ENCODE measurements around the gene PTPRE. TPM values are rescaled to one million over a fixed set of nuclear protein-coding genes. Genes with fewer than 3 reads are reported as not detected.

Gene PTPRE
- total RNA-seq, 2 donors from 2014 or later: 45.3 to 54.8 TPM

DNA sequence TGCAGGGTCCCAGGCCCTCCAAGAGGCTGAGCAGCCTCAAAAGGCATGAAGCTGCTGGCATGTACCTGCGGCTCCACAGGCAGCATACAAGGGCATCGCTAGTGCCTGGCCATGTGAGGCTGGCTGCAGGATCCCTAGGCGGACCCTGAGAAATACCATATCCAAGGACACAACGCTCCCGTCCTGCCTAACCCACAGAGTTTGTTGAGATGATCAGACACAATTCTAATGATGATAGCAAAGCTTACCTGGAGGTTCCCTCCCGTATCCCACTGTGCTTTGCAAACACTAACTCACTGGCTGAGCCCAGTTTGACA, 31.5 kb upstream of the PTPRE start:
- Mint-ChIP-seq H3K27me3 (peaks cover 41% of the 10 kb centered on the region), H3K36me3 (ENCODE audit: low read depth) (peaks cover 4% of the 10 kb centered on the region), H3K27ac (no peak overlapping the region), H3K4me3 (no peak overlapping the region), H3K4me1 (peaks cover 14% of the 10 kb centered on the region)
- ATAC-seq (no peak), DNase-seq (no peak)
- H3K9me3 ChIP-seq (ENCODE audit: control insufficient read depth, low read length, poor library complexity, severe bottlenecking): no peaks in the 10 kb centered on the region

DNA sequence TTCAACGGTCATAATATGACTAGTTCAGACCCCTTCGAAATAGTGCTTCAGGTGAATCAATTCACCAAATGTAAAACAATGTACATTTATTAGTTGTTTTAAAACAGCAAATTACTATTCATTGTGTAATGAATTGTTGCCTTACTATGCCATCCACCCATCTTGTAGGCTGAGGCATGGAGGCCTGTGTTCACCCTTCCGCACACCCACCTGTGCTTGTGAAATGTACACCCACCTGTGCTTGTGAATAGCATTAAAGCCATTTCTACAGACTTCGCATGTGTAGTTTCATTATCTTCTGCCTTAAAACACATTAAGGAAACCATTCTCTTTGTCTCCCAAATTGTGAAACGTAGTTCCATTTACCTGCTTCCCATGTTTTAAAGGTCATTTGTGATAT, 31.0 kb upstream of the PTPRE start:
- peaks cover 17% of the 10 kb centered on the region for H3K4me1 Mint-ChIP-seq
- H3K36me3 Mint-ChIP-seq (ENCODE audit: low read depth): peaks cover 2% of the 10 kb centered on the region
- H3K27ac Mint-ChIP-seq: no peak overlapping the region
- ATAC-seq (no peak), DNase-seq (no peak)
- no peak overlapping the region for H3K4me3 Mint-ChIP-seq
- peaks cover 40% of the 10 kb centered on the region for H3K27me3 Mint-ChIP-seq
- no peaks in the 10 kb centered on the region for H3K9me3 ChIP-seq (ENCODE audit: control insufficient read depth, low read length, poor library complexity, severe bottlenecking)

DNA sequence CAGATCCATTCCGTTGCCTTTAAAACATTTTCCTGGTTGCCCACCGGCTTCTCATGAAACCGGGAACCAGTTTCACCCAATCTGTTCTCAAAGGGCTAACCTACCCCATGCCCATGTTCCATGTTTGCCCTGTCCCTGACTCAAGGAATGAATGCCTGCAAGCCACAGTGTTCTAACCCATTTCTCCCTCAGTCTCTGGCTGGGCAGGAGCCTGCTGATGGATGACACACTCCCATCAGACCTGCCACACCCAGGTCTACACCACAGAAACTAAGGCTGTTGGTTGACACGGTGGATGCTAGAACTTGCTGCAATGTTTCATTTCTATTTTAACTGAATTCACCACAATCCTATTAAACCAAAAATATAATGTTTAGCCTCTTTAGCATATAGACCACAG, 29.8 kb upstream of the PTPRE start:
- Mint-ChIP-seq H3K4me3 (no peak overlapping the region), H3K36me3 (ENCODE audit: low read depth) (no peaks in the 10 kb centered on the region), H3K27ac (no peak overlapping the region), H3K27me3 (peaks cover 30% of the 10 kb centered on the region), H3K4me1 (peaks cover 17% of the 10 kb centered on the region)
- no peaks in the 10 kb centered on the region for H3K9me3 ChIP-seq (ENCODE audit: control insufficient read depth, low read length, poor library complexity, severe bottlenecking)
- DNase-seq (no peak), ATAC-seq (no peak)

DNA sequence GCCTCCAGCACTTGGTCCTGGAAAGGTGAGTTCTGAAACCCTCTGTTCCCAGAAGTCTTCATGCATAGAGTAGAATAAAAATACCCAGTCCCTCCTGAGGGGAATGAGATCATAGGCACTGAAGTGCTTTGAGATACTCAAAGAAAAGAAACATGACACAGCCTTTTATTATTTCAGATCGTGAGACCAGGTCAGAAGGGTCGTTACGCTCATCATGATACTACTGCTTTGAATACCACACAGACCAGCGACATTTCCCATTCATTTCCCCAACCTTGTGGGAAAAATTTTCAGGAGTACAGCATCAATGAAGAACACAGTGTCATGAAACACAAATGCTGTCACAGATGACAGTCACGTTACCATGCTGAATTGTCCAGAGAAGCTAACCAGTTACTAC, 29.2 kb upstream of the PTPRE start:
- H3K4me1 Mint-ChIP-seq: peaks cover 17% of the 10 kb centered on the region
- H3K9me3 ChIP-seq (ENCODE audit: control insufficient read depth, low read length, poor library complexity, severe bottlenecking): no peaks in the 10 kb centered on the region
- no peaks in the 10 kb centered on the region for H3K36me3 Mint-ChIP-seq (ENCODE audit: low read depth)
- no peak for ATAC-seq
- peaks cover 25% of the 10 kb centered on the region for H3K27me3 Mint-ChIP-seq
- no peak overlapping the region for H3K4me3 Mint-ChIP-seq
- no peak for DNase-seq
- no peak overlapping the region for H3K27ac Mint-ChIP-seq

DNA sequence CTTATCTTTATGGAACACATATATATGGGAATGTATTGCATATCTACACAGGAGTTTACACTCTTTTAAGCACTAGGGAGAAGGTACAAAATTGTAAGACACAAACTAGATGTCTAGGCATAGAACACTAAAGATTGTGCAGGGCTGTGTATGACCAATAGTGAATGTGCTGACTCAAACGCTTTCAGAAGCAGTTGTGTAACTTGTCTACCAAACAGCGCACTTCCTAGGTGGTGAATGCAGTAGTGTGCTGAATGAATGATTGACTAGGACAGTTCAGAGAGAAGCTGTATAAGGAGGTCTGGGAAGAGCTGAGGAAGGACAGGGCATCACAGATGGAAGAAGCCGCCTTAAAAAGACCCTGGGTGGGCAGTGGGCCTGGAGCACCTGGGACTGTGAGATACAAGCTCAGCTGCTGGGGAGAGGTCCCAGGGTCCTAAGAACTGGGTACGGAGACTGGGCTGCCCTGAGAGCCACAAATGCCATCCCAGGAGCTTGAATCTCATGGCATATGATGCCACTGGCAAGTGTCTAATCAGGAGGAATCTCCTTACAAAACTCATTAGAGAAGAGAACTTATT, 28.3 kb upstream of the PTPRE start:
- H3K9me3 ChIP-seq (ENCODE audit: control insufficient read depth, low read length, poor library complexity, severe bottlenecking): no peaks in the 10 kb centered on the region
- H3K27ac Mint-ChIP-seq: no peak overlapping the region
- no peak overlapping the region for H3K4me3 Mint-ChIP-seq
- H3K36me3 Mint-ChIP-seq (ENCODE audit: low read depth): no peaks in the 10 kb centered on the region
- peaks cover 17% of the 10 kb centered on the region for H3K4me1 Mint-ChIP-seq
- peaks cover 17% of the 10 kb centered on the region for H3K27me3 Mint-ChIP-seq
- no peak for DNase-seq
- ATAC-seq: no peak

DNA sequence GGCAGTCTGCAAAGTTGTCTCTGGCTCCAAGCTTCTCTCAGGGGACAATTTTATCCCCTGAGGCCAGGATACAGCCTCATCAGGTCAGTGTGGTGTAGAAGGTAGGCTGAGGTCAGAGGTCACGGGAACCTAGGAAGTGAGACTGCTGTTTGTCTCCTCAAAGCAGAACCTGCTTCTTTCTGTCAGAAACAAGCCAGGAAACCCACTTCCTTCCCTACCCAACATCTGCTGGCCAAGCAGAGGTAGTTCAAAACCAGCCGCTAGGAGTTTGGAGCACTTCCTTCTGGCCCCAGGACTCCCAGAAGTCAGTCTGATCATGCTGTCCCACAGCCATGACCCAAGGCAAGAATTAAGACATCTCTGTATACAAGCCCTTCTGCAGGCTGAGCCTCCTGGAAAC, 26.3 kb upstream of the PTPRE start:
- peak; percentile 40 for ATAC-seq
- no peak overlapping the region for H3K4me3 Mint-ChIP-seq
- peak overlapping the region; percentile 56 for H3K27ac Mint-ChIP-seq
- peaks cover under 1% of the 10 kb centered on the region for H3K27me3 Mint-ChIP-seq
- peaks cover 17% of the 10 kb centered on the region for H3K4me1 Mint-ChIP-seq
- no peak for DNase-seq
- no peaks in the 10 kb centered on the region for H3K36me3 Mint-ChIP-seq (ENCODE audit: low read depth)
- no peaks in the 10 kb centered on the region for H3K9me3 ChIP-seq (ENCODE audit: control insufficient read depth, low read length, poor library complexity, severe bottlenecking)

DNA sequence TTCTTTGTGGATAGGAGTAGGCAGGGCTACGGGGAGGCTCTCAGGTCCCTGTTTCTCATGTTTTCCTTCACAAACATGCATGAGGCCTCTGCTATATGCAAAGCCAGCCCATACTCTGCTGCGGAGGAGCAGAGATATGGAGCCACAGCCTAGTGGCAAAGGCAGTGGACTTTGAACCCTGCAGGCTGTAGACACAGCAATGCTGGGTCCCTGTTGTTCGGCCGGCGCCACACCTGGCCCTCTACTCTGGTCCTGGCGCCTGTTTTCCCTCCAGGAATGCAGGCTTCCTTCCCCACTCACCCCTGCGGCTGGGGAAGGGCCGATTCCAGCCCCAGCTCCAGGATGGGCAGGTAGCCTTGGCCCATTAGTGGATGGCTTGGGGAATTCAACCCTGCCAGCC, 25.6 kb upstream of the PTPRE start:
- Mint-ChIP-seq H3K4me1 (peaks cover 17% of the 10 kb centered on the region), H3K36me3 (ENCODE audit: low read depth) (no peaks in the 10 kb centered on the region), H3K27me3 (peaks cover 3% of the 10 kb centered on the region), H3K4me3 (no peak overlapping the region), H3K27ac (peak overlapping the region; percentile 56)
- ATAC-seq (no peak), DNase-seq (no peak)
- H3K9me3 ChIP-seq (ENCODE audit: control insufficient read depth, low read length, poor library complexity, severe bottlenecking): no peaks in the 10 kb centered on the region

DNA sequence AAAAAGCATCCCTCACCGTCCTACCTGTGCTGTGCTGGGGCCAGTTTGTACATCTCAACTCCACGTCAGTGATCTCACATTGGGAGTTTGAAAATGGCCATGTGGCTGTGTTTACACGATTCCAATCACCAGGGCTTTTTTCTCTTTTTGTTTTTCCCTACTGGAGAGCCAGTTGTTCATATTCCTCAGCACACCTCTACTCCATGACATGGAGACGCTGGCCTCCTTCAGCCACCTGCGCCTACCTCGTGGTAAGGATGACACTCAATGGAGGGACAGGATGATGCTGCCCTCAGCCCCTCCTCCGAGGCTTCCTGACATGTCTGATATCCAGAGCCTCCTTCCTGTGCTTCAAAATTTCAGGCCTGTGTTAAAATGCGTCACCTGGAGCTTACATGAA, 24.5 kb upstream of the PTPRE start:
- H3K27me3 Mint-ChIP-seq: peaks cover 8% of the 10 kb centered on the region
- no peak overlapping the region for H3K27ac Mint-ChIP-seq
- H3K36me3 Mint-ChIP-seq (ENCODE audit: low read depth): no peaks in the 10 kb centered on the region
- H3K4me1 Mint-ChIP-seq: peaks cover 17% of the 10 kb centered on the region
- no peak overlapping the region for H3K4me3 Mint-ChIP-seq
- H3K9me3 ChIP-seq (ENCODE audit: control insufficient read depth, low read length, poor library complexity, severe bottlenecking): no peaks in the 10 kb centered on the region
- ATAC-seq (no peak), DNase-seq (no peak)

DNA sequence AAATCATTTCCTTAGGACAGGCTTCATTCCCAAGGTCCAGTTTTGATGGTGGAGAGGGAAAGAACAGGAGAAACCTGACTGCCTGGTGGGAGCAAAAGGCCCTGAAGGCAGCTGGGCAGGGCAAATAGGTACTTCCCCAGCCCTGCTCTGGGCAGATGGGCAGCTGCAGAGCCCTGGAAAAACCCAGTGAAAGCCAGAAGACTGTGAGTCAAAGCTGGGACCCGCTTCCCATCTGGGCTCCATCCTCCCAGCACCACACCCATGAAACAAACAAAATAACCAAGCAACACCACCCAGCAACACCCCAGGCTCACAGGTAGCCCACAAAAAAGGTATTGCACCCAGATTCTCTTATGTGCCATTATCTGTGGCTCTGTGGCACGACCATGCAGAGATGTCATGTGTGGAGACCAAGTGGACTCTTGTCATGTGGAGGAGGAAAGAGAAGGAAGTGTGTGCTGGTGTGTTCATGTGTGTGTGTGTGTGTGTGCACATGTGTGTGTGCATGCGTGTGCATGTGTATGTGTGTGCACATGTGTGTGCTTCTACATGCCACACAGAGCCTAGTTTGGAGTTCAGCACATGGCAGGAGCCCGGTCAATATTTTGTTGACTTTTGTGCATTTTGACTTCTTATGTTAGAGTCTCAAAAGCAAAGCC, 24.0 kb upstream of the PTPRE start:
- Mint-ChIP-seq H3K27ac (no peak overlapping the region), H3K4me1 (peaks cover 17% of the 10 kb centered on the region), H3K36me3 (ENCODE audit: low read depth) (no peaks in the 10 kb centered on the region), H3K27me3 (peaks cover 13% of the 10 kb centered on the region), H3K4me3 (no peak overlapping the region)
- DNase-seq (no peak), ATAC-seq (no peak)
- H3K9me3 ChIP-seq (ENCODE audit: control insufficient read depth, low read length, poor library complexity, severe bottlenecking): no peaks in the 10 kb centered on the region

DNA sequence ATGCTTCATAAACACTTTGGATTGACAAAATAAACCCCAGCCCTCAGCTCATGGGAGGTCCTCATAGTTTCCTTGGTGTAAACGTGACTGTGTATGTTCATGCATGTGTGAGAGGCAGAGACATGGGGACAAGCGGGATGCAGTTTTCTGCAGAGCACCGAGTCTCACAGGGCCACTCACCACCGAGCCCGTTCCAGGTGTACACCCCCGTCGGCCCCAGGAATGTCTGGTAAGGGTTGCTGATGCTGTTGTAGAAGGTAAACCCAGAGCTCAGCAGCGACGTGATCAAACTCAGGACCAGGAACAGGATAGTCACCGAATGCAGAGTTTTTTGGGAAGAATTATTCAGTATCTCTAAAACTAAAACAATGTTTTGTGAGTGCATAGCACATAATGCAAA, 23.4 kb upstream of the PTPRE start:
- DNase-seq (no peak), ATAC-seq (no peak)
- H3K27ac Mint-ChIP-seq: no peak overlapping the region
- peaks cover 14% of the 10 kb centered on the region for H3K4me1 Mint-ChIP-seq
- H3K9me3 ChIP-seq (ENCODE audit: control insufficient read depth, low read length, poor library complexity, severe bottlenecking): no peaks in the 10 kb centered on the region
- H3K4me3 Mint-ChIP-seq: no peak overlapping the region
- no peaks in the 10 kb centered on the region for H3K36me3 Mint-ChIP-seq (ENCODE audit: low read depth)
- H3K27me3 Mint-ChIP-seq: peaks cover 19% of the 10 kb centered on the region

DNA sequence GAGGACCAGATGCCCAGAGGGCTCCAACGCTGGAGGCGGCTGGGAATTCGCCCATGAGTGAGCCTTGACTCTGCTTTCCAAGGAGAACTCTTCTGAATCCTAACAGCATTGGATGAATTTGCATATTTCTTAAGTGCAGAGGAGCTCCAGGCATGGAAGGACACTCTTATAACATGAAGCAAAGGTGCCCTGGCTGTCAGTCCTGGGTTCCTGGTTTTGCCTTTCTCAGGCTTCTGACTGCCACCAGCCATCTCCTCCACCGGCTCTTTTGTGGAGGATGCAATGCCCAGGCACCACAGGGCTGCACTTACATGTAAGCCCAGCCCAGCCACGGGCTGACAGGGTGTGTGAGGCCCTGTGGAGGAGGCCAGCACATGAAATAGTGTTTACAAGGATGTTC, 22.4 kb upstream of the PTPRE start:
- H3K9me3 ChIP-seq (ENCODE audit: control insufficient read depth, low read length, poor library complexity, severe bottlenecking): no peaks in the 10 kb centered on the region
- no peak for DNase-seq
- Mint-ChIP-seq H3K4me1 (peaks cover 10% of the 10 kb centered on the region), H3K27ac (no peak overlapping the region), H3K4me3 (no peak overlapping the region), H3K36me3 (ENCODE audit: low read depth) (no peaks in the 10 kb centered on the region), H3K27me3 (peaks cover 26% of the 10 kb centered on the region)
- no peak for ATAC-seq

DNA sequence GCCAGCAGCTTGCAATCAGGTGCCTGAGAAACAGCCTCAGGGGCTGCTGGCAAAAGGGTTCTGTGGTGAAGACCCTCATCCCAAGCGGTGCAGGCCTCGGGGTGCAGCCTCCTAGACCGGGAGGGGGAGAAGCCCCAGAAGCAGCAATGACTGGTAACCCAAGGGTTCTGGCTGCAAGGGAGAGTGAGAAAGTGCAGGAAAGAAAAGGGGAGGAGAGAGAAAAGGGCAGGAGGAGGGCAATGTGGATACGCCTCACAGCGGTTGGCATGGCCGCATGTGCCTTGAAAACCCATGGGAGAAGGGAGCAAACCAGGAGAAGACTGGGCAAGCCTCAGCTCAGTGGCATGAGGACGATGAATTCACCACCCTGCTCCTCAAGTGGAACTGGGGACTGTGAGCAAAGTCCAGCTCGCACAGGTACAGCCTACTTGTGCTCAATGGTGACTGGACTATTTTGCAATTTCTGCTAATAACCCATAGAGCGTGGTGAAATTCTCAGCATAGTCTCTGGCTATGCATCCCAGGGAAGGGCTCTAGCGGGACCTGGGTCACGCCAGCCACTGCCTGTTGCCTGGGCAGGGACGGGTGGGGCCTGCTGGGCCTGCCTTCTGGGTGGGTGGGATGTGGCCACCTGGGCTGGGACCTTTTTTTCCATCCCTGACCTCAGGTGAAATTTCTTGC, 20.4 kb upstream of the PTPRE start:
- ATAC-seq: no peak
- no peak overlapping the region for H3K27ac Mint-ChIP-seq
- no peak overlapping the region for H3K4me3 Mint-ChIP-seq
- DNase-seq: no peak
- no peaks in the 10 kb centered on the region for H3K9me3 ChIP-seq (ENCODE audit: control insufficient read depth, low read length, poor library complexity, severe bottlenecking)
- H3K4me1 Mint-ChIP-seq: peaks cover 3% of the 10 kb centered on the region
- H3K36me3 Mint-ChIP-seq (ENCODE audit: low read depth): no peaks in the 10 kb centered on the region
- H3K27me3 Mint-ChIP-seq: peaks cover 26% of the 10 kb centered on the region

DNA sequence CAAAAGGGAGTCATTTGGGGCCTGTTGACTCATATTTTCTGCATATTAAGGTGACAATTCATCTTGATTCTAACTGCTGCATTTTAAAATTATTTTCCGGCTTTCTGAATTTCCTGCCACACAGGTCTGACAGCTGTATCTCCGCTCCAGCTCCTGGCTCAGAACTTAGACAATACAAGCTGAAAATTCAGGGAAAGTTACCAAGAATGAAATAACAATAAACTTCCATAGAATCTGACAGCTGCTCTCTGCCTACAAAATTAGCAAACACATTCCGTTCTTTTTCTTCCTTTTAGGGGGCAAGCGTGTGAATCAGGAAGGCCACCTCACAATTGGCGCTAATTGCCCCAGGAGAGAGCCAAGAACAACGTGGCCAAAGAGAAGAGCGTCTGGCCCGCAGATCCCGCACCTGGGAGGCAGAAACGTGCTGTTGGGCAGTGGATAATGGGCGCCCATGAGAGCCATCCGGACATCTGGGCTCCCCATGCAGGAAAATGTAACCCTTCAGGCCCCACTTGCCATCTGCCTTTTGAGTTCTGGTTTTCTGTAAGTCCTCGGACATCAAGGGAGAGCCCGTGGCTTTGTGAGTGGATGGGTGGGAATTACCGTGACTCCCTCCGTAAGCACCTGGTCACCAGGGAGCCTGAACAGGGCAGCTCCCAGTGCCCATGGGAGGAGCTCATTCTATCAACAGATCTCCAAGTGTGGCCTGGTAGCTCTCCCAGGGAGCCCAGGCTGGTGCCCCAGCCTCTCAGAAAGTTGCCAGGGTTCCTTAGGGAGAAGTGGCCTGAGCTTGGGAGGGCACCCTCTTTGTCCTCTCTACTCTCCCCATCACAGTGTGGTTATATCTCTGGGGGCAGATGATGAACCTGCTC, 19.1 kb upstream of the PTPRE start:
- H3K9me3 ChIP-seq (ENCODE audit: control insufficient read depth, low read length, poor library complexity, severe bottlenecking): no peaks in the 10 kb centered on the region
- Mint-ChIP-seq H3K27ac (peak overlapping the region; percentile 11), H3K27me3 (peaks cover 26% of the 10 kb centered on the region), H3K4me1 (peaks cover 3% of the 10 kb centered on the region), H3K36me3 (ENCODE audit: low read depth) (no peaks in the 10 kb centered on the region), H3K4me3 (no peak overlapping the region)
- no peak for DNase-seq
- no peak for ATAC-seq
